Suprapubic skin (tissue), 4 donors: Measurements from ENCODE around the gene ATP1A2. TPM values are rescaled to one million over a fixed set of nuclear protein-coding genes. Genes with fewer than 3 reads are reported as not detected.

Source experiments
- DNase-seq, 2 donors: peaks; one replicate each; pipeline ENCODE4 v3.0.0-alpha.2; 2019; ENCODE audit warnings: low spot score in 2 of 2
- H3K27ac ChIP-seq: fragments of 200-600 bp; sonication (generic); one replicate; pipeline ENCODE4 v1.5.1; 2019
- H3K27me3 ChIP-seq: fragments of 200-600 bp; sonication (generic); one replicate; pipeline ENCODE4 v1.5.1; 2019
- H3K36me3 ChIP-seq: fragments of 200-600 bp; sonication (generic); one replicate; pipeline ENCODE4 v1.5.1; 2019
- H3K4me1 ChIP-seq: fragments of 200-600 bp; sonication (generic); one replicate; pipeline ENCODE4 v1.5.1; 2019
- H3K4me3 ChIP-seq: fragments of 200-600 bp; sonication (generic); one replicate; pipeline ENCODE4 v1.5.1; 2019; ENCODE audit warnings: mild to moderate bottlenecking
- H3K9me3 ChIP-seq: fragments of 200-600 bp; sonication (generic); one replicate; pipeline ENCODE4 v1.5.1; 2019
- CTCF ChIP-seq, 2 donors: fragments of 200-600 bp in 1 of 2; fragments of 450-650 bp in 1 of 2; sonication (generic) in 1 of 2; IDR thresholded peaks; one replicate each; pipeline ENCODE4 v1.5.1; 2016 to 2019; ENCODE audit warnings: antibody characterized with exemption in 2 of 2, mild to moderate bottlenecking in 1 of 2, moderate library complexity in 1 of 2
- EP300 ChIP-seq: sonication (generic); formaldehyde crosslinking; IDR thresholded peaks from one replicate; pipeline ENCODE4 v1.6.1; 2017; ENCODE audit warnings: antibody characterized with exemption
- POLR2A ChIP-seq, 2 donors: fragments of 450-650 bp; IDR thresholded peaks; one replicate each; pipeline ENCODE4 v1.6.1; 2017; ENCODE audit warnings: antibody characterized with exemption in 2 of 2, mild to moderate bottlenecking in 2 of 2, moderate library complexity in 2 of 2
- POLR2AphosphoS5 ChIP-seq, 3 donors: sonication (generic); formaldehyde crosslinking; IDR thresholded peaks; one replicate each; pipeline ENCODE4 v1.6.1; 2017; ENCODE audit warnings: antibody characterized with exemption in 3 of 3
- WGBS: methylation state at CpG from one replicate; pipeline ENCODE4 v1.1.5; 2018; 5-methylcytosine and 5-hydroxymethylcytosine counted together
- total RNA-seq, 4 donors: library from RNA; depleted of rRNA; stranded (reverse); fragments of >200 nt; gene quantifications; one replicate each; pipeline ENCODE4 v1.1.0, GENCODE V29; 2016

The ATP1A2 gene
- total RNA-seq, 4 donors from 2014 or later = 4.2 to 6.9 (median 4.8) TPM

GRCh38 chr1:160158534-160158933, 43.0 kb downstream of the ATP1A2 start:
- no peaks in the 10 kb centered on the region for H3K36me3 ChIP-seq
- H3K4me1 ChIP-seq = no peaks in the 10 kb centered on the region
- 85% methylated on average over 4 of the region's 4 CpGs for WGBS
- H3K9me3 ChIP-seq = no peaks in the 10 kb centered on the region
- H3K27ac ChIP-seq = no peak overlapping the region
- H3K27me3 ChIP-seq = no peaks in the 10 kb centered on the region
- DNase-seq = no peak
- no peak overlapping the region for H3K4me3 ChIP-seq
- no peak for TF ChIP-seq EP300
- no peak for TF ChIP-seq CTCF (IDR thresholded peaks at IDR 0.05)
- no peak for TF ChIP-seq POLR2A (IDR thresholded peaks at IDR 0.05)
- no peak for TF ChIP-seq POLR2AphosphoS5 (IDR thresholded peaks at IDR 0.05)

GRCh38 chr1:160159846-160160245, 44.3 kb downstream of the ATP1A2 start:
- no peak for DNase-seq
- H3K4me1 ChIP-seq = no peaks in the 10 kb centered on the region
- H3K27me3 ChIP-seq = no peaks in the 10 kb centered on the region
- TF ChIP-seq POLR2AphosphoS5 (IDR thresholded peaks at IDR 0.05) (no peak), POLR2A (IDR thresholded peaks at IDR 0.05) (no peak), CTCF (IDR thresholded peaks at IDR 0.05) (no peak), EP300 (no peak)
- no peak overlapping the region for H3K4me3 ChIP-seq
- no peaks in the 10 kb centered on the region for H3K36me3 ChIP-seq
- no peaks in the 10 kb centered on the region for H3K9me3 ChIP-seq
- H3K27ac ChIP-seq = no peak overlapping the region

GRCh38 chr1:160161965-160162705, 46.6 kb downstream of the ATP1A2 start:
- H3K36me3 ChIP-seq = no peaks in the 10 kb centered on the region
- no peaks in the 10 kb centered on the region for H3K4me1 ChIP-seq
- H3K4me3 ChIP-seq = no peak overlapping the region
- H3K9me3 ChIP-seq = no peaks in the 10 kb centered on the region
- H3K27me3 ChIP-seq = peaks cover 7% of the 10 kb centered on the region
- no peak for TF ChIP-seq POLR2A (IDR thresholded peaks at IDR 0.05)
- TF ChIP-seq POLR2AphosphoS5 (IDR thresholded peaks at IDR 0.05) = no peak
- no peak for TF ChIP-seq EP300
- no peak for TF ChIP-seq CTCF (IDR thresholded peaks at IDR 0.05)
- WGBS = 65% methylated on average over 6 of the region's 6 CpGs
- no peak for DNase-seq
- no peak overlapping the region for H3K27ac ChIP-seq

- H3K4me1 ChIP-seq = no peaks in the 10 kb centered on the region
- no peak overlapping the region for H3K4me3 ChIP-seq
- H3K27ac ChIP-seq = no peak overlapping the region
- H3K36me3 ChIP-seq = no peaks in the 10 kb centered on the region
- H3K9me3 ChIP-seq = no peaks in the 10 kb centered on the region
- peaks cover 7% of the 10 kb centered on the region for H3K27me3 ChIP-seq
- TF ChIP-seq POLR2AphosphoS5 (IDR thresholded peaks at IDR 0.05) (no peak), CTCF (IDR thresholded peaks at IDR 0.05) (no peak), POLR2A (IDR thresholded peaks at IDR 0.05) (no peak), EP300 (no peak)
- WGBS = 77% methylated on average over 2 of the region's 2 CpGs
- DNase-seq = no peak
These were observed 47.4 kb downstream of the ATP1A2 start for GRCh38 chr1:160162931-160163330.

GRCh38 chr1:160163615-160164014, 48.1 kb downstream of the ATP1A2 start:
- H3K9me3 ChIP-seq = no peaks in the 10 kb centered on the region
- no peak overlapping the region for H3K4me3 ChIP-seq
- no peak overlapping the region for H3K27ac ChIP-seq
- no peaks in the 10 kb centered on the region for H3K4me1 ChIP-seq
- H3K36me3 ChIP-seq = no peaks in the 10 kb centered on the region
- WGBS = 100% methylated on average over 1 of the region's 1 CpG
- peaks cover 7% of the 10 kb centered on the region for H3K27me3 ChIP-seq
- no peak for DNase-seq
- TF ChIP-seq CTCF (IDR thresholded peaks at IDR 0.05) (no peak), EP300 (no peak), POLR2AphosphoS5 (IDR thresholded peaks at IDR 0.05) (no peak), POLR2A (IDR thresholded peaks at IDR 0.05) (no peak)
